Measurements from ENCODE around the gene OR5B17. TPM values are rescaled to one million over a fixed set of nuclear protein-coding genes. Genes with fewer than 3 reads are reported as not detected.

The OR5B17 gene
- total RNA-seq, 2 donors from 2014 or later: not detected

GRCh38 chr11:58330861-58331260, 28.0 kb downstream of the OR5B17 start:
- DNase-seq (ENCODE audit: low spot score): no peak
- Histone ChIP-seq H3K4me3 (no peak overlapping the region), H3K36me3 (no peaks in the 10 kb centered on the region), H3K27ac (no peak overlapping the region), H3K4me1 (ENCODE audit: control insufficient read depth in 1 of 2, low read depth in 2 of 2) (no peaks in the 10 kb centered on the region), H3K9me3 (peaks cover 6% of the 10 kb centered on the region), H3K27me3 (replicated peaks; ENCODE audit: insufficient read depth) (no peaks in the 10 kb centered on the region)
- no peak for TF ChIP-seq CTCF (IDR thresholded peaks at IDR 0.05)
- ATAC-seq (ENCODE audit: insufficient number of reproducible peaks, low FRiP score, low read depth): no peak

DNA sequence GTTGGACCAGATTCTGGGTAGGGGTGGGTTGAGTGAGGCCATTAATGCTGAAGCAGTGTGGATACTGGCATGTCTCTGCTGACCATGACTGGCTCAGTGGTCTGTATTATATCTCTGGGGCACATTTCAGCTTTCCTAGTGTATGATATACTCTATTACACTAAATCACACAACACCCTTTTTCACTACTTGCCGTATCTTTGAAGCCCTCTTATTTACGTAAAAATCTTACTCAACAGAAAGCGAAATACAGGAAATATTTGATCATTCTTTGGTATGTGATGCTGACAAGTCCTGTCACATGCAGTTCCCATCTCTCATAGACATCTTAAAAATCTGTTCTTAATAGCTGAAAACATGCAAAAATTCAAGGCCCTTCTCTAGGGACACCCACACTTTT, 40.3 kb downstream of the OR5B17 start:
- no peak overlapping the region for H3K27ac ChIP-seq
- DNase-seq (ENCODE audit: low spot score): no peak
- no peaks in the 10 kb centered on the region for H3K27me3 ChIP-seq (replicated peaks; ENCODE audit: insufficient read depth)
- H3K36me3 ChIP-seq: no peaks in the 10 kb centered on the region
- TF ChIP-seq CTCF (IDR thresholded peaks at IDR 0.05): no peak
- H3K9me3 ChIP-seq: no peaks in the 10 kb centered on the region
- ATAC-seq (ENCODE audit: insufficient number of reproducible peaks, low FRiP score, low read depth): no peak
- H3K4me1 ChIP-seq (ENCODE audit: control insufficient read depth in 1 of 2, low read depth in 2 of 2): no peaks in the 10 kb centered on the region
- H3K4me3 ChIP-seq: no peak overlapping the region

- Histone ChIP-seq H3K9me3 (no peaks in the 10 kb centered on the region), H3K27ac (no peak overlapping the region), H3K4me3 (no peak overlapping the region), H3K27me3 (replicated peaks; ENCODE audit: insufficient read depth) (no peaks in the 10 kb centered on the region), H3K36me3 (no peaks in the 10 kb centered on the region), H3K4me1 (ENCODE audit: control insufficient read depth in 1 of 2, low read depth in 2 of 2) (no peaks in the 10 kb centered on the region)
- no peak for TF ChIP-seq CTCF (IDR thresholded peaks at IDR 0.05)
- DNase-seq (ENCODE audit: low spot score) (no peak), ATAC-seq (ENCODE audit: insufficient number of reproducible peaks, low FRiP score, low read depth) (no peak)
Observed at GRCh38 chr11:58316142-58316541, 42.7 kb downstream of the OR5B17 start.

Other genes starting within 250 kb of the OR5B17 start
- not detected for gene OR9I1, start 233.5 kb downstream of the OR5B17 start, total RNA-seq
- gene OR9Q2, start 170.0 kb downstream of the OR5B17 start, total RNA-seq: not detected
- gene OR1S2, start 154.9 kb downstream of the OR5B17 start, total RNA-seq: not detected
- gene OR1S1, start 146.3 kb downstream of the OR5B17 start, total RNA-seq: not detected
- gene OR10Q1, start 130.2 kb downstream of the OR5B17 start, total RNA-seq: not detected
- gene OR10W1, start 90.8 kb downstream of the OR5B17 start, total RNA-seq: not detected
- gene OR5B3, start 47.8 kb upstream of the OR5B17 start, total RNA-seq: not detected
- not detected for gene OR5B2, start 69.1 kb upstream of the OR5B17 start, total RNA-seq
- not detected for gene OR5B12, start 83.2 kb upstream of the OR5B17 start, total RNA-seq
- not detected for gene OR5B21, start 149.0 kb upstream of the OR5B17 start, total RNA-seq
- gene LPXN, start 216.8 kb upstream of the OR5B17 start, total RNA-seq: 10 to 100 TPM; 14.8 to 17.1 TPM
- gene ZFP91, start 220.0 kb upstream of the OR5B17 start, total RNA-seq: 10 to 100 TPM; 45.8 to 58.8 TPM